Erythroblast (primary cell): ENCODE data around the gene MARCHF11.

Source experiments
- DNase-seq, 2 experiments: peaks; one replicate each; lab custom pipeline; 2025; lab: John Stamatoyannopoulos, UW
- GATA1 ChIP-seq: IDR thresholded peaks from 2 replicates; pipeline ENCODE4 v1.6.1; 2011; ENCODE audit warnings: low read depth, mild to moderate bottlenecking, control low read depth, low read length, moderate library complexity
- POLR2A ChIP-seq: IDR thresholded peaks from 2 replicates; pipeline ENCODE4 v1.6.1; 2011; ENCODE audit warnings: mild to moderate bottlenecking, low read length

MARCHF11 gene

DNA sequence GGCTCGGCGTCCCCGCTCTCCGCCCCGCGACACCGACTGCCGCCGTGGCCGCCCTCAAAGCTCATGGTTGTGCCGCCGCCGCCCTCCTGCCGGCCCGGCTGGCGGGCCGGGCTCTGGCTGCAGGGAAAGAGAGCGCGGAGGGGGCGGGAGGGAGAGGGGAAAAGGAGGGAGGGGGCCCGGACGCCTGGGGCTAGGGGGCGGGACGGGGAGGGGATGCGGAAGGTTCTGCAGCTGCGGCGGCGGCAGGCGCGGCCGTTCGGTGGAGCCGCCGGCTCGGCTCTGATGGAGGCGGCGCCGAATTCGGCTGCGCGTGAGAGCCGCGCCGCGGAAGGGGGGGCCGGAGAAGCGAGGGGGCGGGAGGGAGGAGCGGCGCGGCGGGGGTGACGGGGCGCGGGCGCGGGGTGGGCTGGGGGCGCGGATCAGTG, at the start of gene MARCHF11:
TSS of gene MARCHF11 (minus strand) at position 281 of the 425 bp plus-strand sequence. CDS start at position 65, 216 bp downstream.
- DNase-seq: no peak
- TF ChIP-seq POLR2A: no peak
- TF ChIP-seq GATA1: no peak

DNA sequence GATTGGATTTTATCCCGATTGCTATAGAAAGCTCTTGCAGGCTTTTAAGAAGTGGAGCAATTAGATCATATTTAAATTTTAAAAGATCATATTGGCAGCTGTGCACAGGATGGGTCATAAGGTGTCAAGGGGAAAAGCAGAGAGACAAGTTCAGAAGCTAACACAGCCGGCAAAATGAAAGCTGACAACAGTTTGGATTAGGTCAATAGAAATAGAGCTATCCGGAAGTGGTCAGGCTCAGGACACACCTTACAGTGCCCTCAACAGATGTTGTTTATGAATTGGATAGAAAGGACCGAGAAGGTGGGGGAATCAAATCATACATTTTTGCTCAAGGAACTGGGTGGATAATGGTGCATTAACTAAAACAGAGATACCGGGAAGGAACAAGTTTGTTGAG, 46.3 kb upstream of the MARCHF11 start:
- TF ChIP-seq GATA1 (no peak), POLR2A (no peak)
- no peak for DNase-seq

DNA sequence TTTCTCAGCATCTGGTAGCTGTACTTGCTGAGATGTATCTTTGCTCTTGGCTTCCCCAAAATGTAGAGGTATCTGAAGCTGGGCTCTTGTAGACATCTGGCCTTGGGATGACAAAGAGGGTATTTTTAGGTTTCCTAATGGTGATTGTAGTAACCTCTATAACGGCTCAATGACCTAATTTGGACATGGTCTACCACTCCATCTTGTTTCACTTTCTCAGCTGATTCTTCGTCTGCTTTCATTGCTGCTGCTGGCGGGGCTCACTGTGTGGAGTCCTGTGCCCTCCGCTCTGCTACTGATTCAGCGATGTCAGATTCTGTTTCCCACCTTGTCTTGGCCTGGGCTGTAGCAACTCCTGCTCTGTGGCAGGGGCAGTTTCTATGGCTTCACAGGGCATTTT, 12.7 kb upstream of the MARCHF11 start:
- TF ChIP-seq GATA1 (no peak), POLR2A (no peak)
- no peak for DNase-seq

DNA sequence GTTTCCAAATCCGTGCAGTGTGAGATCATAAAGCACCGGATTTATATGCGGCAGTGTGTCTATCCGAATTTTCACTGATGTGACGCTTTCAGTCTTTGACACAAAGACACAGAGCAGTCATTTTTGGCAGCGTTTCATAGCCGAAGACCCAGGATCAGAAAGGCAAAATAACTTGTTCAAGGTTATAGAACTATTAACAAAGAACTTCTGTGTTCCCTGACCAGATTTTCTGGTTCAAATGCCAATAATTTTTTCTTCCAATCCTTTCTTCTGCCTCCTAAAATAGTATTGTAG, 1.1 kb upstream of the MARCHF11 start:
- TF ChIP-seq GATA1 (no peak), POLR2A (no peak)
- DNase-seq: no peak

DNA sequence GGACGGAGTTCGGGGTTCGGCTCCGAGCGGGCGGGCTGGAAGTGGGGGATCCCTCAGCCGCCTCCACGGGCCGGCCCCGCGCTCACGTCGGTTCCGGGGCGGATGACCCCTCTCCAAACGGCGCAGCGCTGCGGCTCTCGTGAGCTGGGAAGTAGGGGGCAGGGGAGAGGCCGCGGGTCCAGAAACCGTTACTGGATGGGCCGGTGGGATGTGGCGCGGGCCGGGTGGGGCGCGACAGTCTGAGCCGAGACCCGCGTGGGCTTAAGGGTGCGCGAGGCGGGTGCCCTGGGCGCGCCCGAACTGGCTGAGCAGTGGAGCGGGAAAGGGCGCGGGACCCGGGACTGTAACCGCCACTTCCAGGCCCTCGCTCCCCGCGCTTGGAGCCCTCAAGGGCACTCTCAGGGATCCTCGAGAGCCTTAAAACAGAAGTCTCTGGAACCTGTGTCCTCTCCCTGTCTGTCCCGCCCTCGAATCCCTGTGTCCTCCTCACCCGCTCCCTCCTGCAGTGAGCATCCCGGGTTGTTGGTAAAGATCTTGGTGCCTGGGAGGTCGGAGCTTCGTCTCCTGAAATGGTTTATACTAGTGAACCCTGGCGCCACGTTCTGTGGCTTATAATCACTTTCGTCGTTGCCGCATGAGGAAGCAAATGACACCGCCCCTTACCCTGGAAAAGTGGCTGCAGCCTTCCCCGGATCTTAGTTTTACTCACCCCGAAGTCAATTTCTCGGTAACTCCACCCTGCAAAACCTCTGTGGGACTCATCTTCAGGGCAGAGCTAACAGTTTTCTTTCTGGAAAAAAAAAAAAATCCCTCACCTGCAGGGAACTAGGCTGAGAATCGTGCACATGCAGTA, 571 bp upstream of the MARCHF11 start:
- TF ChIP-seq GATA1 (no peak), POLR2A (no peak)
- DNase-seq: no peak

- TF ChIP-seq POLR2A (no peak), GATA1 (no peak)
- DNase-seq: peak; percentile 40 to 48
Observed at GRCh38 chr5:16178745-16179372, 732 bp downstream of the MARCHF11 start.

DNA sequence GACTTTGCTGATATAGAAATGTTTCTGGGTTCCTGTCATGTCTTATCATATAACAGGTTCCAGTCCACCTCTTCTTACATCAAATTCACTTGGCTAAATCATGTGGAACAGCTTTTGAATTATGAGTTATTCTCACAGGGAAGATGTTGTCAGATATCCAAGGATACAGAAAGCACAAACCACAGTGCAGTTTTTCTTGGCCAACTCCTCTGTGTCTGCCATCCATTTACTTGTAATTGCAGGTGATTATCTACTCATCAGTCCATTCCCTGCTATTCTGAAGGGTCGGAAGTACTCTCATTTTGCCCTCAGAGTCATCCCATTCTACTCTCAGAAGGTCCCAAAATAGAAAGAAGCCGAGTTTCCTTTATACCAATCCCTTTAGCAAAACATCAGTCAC, 10.0 kb downstream of the MARCHF11 start:
- TF ChIP-seq GATA1: no peak
- TF ChIP-seq POLR2A: no peak

GRCh38 chr5:16160706-16161105, 18.9 kb downstream of the MARCHF11 start:
- DNase-seq: peak; percentile 43 to 60
- TF ChIP-seq POLR2A (no peak), GATA1 (no peak)

More for the DNA sequence above, 10.0 kb downstream of the MARCHF11 start:
- no peak for DNase-seq

GRCh38 chr5:16159636-16160035, 20.0 kb downstream of the MARCHF11 start:
- DNase-seq: no peak
- no peak for TF ChIP-seq POLR2A
- no peak for TF ChIP-seq GATA1

DNA sequence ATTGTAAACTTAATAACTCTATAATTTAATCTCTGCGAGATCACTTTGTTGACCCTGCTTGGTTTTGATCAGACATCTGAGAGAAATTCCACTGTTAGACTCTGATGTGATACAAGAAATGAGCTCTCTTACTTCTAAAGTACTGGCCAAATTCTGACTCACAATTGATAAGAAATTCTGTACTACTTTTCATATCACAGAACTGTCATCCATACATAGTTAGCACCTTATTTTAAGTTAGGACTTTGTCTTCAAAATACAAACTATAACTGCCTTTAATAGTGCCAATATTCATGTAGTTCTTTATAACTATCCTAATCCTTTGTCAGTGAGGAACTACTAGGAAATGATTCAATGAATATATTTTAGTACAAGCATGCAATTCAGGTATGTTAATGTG, 23.4 kb downstream of the MARCHF11 start:
- no peak for TF ChIP-seq GATA1
- TF ChIP-seq POLR2A: no peak

DNA sequence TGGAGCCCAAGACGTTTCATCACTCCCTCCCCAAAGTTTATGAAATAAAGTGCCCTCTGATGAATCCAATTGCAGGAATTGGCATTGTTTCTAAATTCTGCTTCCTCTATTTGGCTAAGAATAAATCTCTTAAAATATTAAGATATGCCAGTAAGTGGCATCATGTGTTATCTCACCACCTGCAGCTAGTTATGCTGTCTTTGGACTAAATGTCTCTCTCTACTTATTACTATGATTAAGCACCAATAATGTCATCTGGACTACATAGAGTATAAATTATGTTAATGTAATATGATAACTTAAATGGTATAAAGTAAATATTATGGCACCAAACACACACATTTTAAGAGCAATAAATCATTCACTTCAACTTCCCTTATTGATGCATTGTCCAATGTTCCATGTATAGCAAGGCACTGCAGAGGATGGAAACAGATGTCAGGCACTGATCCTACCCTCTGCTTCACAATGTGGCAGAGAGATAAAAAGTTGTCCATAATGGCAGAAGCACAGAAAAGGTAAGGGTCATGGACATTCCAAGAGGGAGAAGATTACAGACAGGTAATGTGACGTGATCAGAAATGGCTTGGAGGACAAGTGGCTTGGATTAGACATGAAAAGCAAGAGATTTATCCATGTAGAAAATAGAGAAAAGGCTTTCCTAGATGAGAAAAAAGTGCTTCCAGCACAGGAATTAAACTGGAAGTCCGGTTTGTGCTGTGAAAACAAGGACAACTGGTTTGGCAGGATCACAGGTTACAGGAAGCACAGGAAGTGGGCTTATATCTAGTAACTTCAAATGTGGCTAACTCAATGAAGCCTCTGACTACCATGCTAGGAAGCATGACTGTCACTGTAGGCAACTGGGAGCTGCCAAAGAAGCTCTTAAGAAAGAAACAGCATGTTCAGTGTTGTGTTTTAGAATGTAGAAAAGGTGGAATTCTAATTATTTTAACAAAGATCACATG, 26.7 kb downstream of the MARCHF11 start:
- no peak for DNase-seq
- TF ChIP-seq POLR2A (no peak), GATA1 (no peak)

More for the DNA sequence above, 23.4 kb downstream of the MARCHF11 start:
- no peak for DNase-seq

GRCh38 chr5:16149621-16150020, 30.0 kb downstream of the MARCHF11 start:
- DNase-seq: no peak
- no peak for TF ChIP-seq POLR2A
- no peak for TF ChIP-seq GATA1

GRCh38 chr5:16147179-16147900, 32.3 kb downstream of the MARCHF11 start:
- TF ChIP-seq GATA1 (no peak), POLR2A (no peak)

More at GRCh38 chr5:16147179-16147900, 32.3 kb downstream of the MARCHF11 start:
- no peak for DNase-seq
